Panc1 (cell line): Measurements from ENCODE around the gene MROH2A.
"Not testable (repeated sequence)": the region's sequence is repeated elsewhere in the genome, so short reads cannot be mapped to it uniquely, and the experiment has no call there.

ENCODE experiments used
- POLR2AphosphoS5 ChIP-seq: IDR thresholded peaks from 2 replicates; pipeline ENCODE4 v1.6.1; 2012; ENCODE audit warnings: mild to moderate bottlenecking, low read depth, low read length, moderate library complexity
- SIN3A ChIP-seq: IDR thresholded peaks from 2 replicates; pipeline ENCODE4 v1.6.1; 2012; ENCODE audit warnings: low read depth, mild to moderate bottlenecking, low read length, moderate library complexity, borderline replicate concordance; ENCODE audit not compliant: insufficient read depth
- TF ChIP-seq, protein P1 (sequence below): fragments of 450-650 bp; IDR thresholded peaks from 2 replicates; pipeline ENCODE4 v1.5.1; 2017; ENCODE audit warnings: mild to moderate bottlenecking
- TF ChIP-seq, protein P2 (sequence below), 2 experiments: IDR thresholded peaks; 2 replicates each; pipeline ENCODE4 v1.6.1; 2011 to 2012; ENCODE audit warnings: low read depth in 2 of 2, control low read depth in 1 of 2, low read length in 1 of 2, mild to moderate bottlenecking in 1 of 2, moderate library complexity in 1 of 2; ENCODE audit not compliant: insufficient read depth in 1 of 2

DNA sequence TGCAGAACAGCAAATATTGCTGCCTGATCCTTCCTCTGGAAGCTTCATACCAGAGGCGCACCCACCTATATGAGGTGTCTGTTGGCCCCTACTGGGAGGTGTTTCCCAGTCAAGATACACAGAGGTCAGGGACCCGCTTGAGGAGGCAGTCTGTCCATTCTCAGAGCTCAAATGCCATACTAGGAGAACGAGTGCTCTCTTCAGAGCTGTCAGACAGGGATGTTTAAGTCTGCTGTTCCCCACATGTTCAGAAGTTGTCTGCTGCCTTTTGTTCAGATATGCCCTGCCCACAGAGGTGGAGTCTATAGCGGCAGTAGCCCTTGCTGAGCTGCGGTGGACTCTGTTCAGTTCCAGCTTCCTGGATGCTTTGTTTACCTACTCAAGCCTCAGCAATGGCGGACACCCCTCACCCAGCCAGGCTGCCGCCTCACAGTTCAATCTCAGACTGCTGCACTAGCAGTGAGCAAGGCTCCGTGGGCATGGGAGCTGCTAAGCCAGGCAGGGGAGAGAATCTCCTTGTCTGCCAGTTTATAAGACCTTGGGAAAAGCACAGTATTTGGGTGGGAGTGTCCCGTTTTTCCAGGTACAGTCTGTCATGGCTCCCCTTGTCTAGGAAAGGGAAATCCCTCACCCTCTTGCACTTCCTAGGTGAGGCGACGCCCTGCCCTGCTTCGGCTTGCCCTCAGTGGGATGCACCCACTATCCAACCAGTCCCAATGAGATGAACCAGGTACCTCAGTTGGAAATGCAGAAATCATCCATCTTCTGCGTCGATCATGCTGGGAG is 41.1 kb upstream of the MROH2A start:
- TF ChIP-seq, protein P1, sequence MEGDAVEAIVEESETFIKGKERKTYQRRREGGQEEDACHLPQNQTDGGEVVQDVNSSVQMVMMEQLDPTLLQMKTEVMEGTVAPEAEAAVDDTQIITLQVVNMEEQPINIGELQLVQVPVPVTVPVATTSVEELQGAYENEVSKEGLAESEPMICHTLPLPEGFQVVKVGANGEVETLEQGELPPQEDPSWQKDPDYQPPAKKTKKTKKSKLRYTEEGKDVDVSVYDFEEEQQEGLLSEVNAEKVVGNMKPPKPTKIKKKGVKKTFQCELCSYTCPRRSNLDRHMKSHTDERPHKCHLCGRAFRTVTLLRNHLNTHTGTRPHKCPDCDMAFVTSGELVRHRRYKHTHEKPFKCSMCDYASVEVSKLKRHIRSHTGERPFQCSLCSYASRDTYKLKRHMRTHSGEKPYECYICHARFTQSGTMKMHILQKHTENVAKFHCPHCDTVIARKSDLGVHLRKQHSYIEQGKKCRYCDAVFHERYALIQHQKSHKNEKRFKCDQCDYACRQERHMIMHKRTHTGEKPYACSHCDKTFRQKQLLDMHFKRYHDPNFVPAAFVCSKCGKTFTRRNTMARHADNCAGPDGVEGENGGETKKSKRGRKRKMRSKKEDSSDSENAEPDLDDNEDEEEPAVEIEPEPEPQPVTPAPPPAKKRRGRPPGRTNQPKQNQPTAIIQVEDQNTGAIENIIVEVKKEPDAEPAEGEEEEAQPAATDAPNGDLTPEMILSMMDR, result not testable (repeated sequence)
- TF ChIP-seq, protein P2, sequence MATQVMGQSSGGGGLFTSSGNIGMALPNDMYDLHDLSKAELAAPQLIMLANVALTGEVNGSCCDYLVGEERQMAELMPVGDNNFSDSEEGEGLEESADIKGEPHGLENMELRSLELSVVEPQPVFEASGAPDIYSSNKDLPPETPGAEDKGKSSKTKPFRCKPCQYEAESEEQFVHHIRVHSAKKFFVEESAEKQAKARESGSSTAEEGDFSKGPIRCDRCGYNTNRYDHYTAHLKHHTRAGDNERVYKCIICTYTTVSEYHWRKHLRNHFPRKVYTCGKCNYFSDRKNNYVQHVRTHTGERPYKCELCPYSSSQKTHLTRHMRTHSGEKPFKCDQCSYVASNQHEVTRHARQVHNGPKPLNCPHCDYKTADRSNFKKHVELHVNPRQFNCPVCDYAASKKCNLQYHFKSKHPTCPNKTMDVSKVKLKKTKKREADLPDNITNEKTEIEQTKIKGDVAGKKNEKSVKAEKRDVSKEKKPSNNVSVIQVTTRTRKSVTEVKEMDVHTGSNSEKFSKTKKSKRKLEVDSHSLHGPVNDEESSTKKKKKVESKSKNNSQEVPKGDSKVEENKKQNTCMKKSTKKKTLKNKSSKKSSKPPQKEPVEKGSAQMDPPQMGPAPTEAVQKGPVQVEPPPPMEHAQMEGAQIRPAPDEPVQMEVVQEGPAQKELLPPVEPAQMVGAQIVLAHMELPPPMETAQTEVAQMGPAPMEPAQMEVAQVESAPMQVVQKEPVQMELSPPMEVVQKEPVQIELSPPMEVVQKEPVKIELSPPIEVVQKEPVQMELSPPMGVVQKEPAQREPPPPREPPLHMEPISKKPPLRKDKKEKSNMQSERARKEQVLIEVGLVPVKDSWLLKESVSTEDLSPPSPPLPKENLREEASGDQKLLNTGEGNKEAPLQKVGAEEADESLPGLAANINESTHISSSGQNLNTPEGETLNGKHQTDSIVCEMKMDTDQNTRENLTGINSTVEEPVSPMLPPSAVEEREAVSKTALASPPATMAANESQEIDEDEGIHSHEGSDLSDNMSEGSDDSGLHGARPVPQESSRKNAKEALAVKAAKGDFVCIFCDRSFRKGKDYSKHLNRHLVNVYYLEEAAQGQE (IDR thresholded peaks at IDR 0.05; ENCODE audit: insufficient read depth in 1 of 2, low read depth in 2 of 2, low read length in 1 of 2), result not testable (repeated sequence)
- not testable (repeated sequence) for TF ChIP-seq POLR2AphosphoS5, SIN3A
